HepG2 (cell line): ENCODE measurements around the gene CHODL. TPM values are rescaled to one million over a fixed set of nuclear protein-coding genes. Genes with fewer than 3 reads are reported as not detected.

Source experiments
- ATAC-seq: fragments of 200-7000 bp; cut with Tn5 transposase; 3 replicates; pipeline ENCODE4 v1.9.1; 2020; ENCODE audit warnings: mild to moderate bottlenecking, moderate library complexity
- BruUV-seq: library from RNA; stranded (reverse); fragments of 400-500 nt; replicated peaks from 2 replicates; lab custom pipeline; 2021; lab: Mats Ljungman, UMichigan
- CTCF ChIA-PET: fragments of 300-600 bp; formaldehyde crosslinking; extraction: SDS; loops from one replicate; lab custom pipeline; 2021; ENCODE audit warnings: low total read pairs, inconsistent platforms, low intra/inter-chr PET ratio; lab: Yijun Ruan, JAX
- POLR2A ChIA-PET: fragments of 350-600 bp; sonication (Branson Sonifier 250); formaldehyde crosslinking; loops from one replicate; lab custom pipeline; 2020; ENCODE audit warnings: antibody characterized with exemption, inconsistent platforms; lab: Yijun Ruan, JAX
- DNase-seq: peaks from one replicate; pipeline ENCODE4 v3.0.0-alpha.2; 2015; ENCODE audit warnings: low spot score
- FAIRE-seq: peaks from 3 replicates; lab custom pipeline; 2011; peaks lifted over from hg19 to GRCh38; lab: Jason Lieb, UNC
- H2AFZ ChIP-seq: one replicate; pipeline ENCODE4 v1.6.1; 2011; ENCODE audit warnings: low read length, inconsistent platforms
- H3K27ac ChIP-seq: fragments of 300-600 bp; 3 replicates; pipeline ENCODE4 v1.8.0; 2011; ENCODE audit warnings: mixed run types, mild to moderate bottlenecking, mixed read lengths, low read length, inconsistent platforms; ENCODE audit not compliant: insufficient read depth; ENCODE audit errors: extremely low read length
- H3K27me3 ChIP-seq, 2 experiments: fragments of 200-600 bp in 1 of 2; 2 replicates in 1 of 2; 3 replicates in 1 of 2; pipeline versions ENCODE4 v1.6.0 to v1.8.0; 2011; ENCODE audit warnings: low read length in 2 of 2, mild to moderate bottlenecking in 2 of 2, moderate library complexity in 2 of 2, inconsistent platforms in 1 of 2; ENCODE audit not compliant: insufficient read depth in 2 of 2, control insufficient read depth in 1 of 2
- H3K36me3 ChIP-seq, 2 experiments: fragments of 200-600 bp in 1 of 2; replicated peaks in 1 of 2; 2 replicates in 1 of 2; 3 replicates in 1 of 2; pipeline versions ENCODE4 v1.5.1 to v1.8.0; 2011; ENCODE audit warnings: low read length in 2 of 2, inconsistent platforms in 1 of 2; ENCODE audit not compliant: insufficient read depth in 2 of 2, control insufficient read depth in 1 of 2
- H3K4me1 ChIP-seq: 2 replicates; pipeline ENCODE4 v1.5.1; 2012; ENCODE audit warnings: low read length, inconsistent platforms; ENCODE audit not compliant: insufficient read depth
- H3K4me2 ChIP-seq: 2 replicates; pipeline ENCODE4 v1.6.0; 2011; ENCODE audit warnings: low read depth, low read length, inconsistent platforms
- H3K4me3 ChIP-seq, 3 experiments: fragments of 200-600 bp in 1 of 3; sonication (generic), shearing (Covaris generic) in 1 of 3; replicated peaks in 1 of 3; 2 replicates each; pipeline ENCODE4 v1.5.1; 2011 to 2016; ENCODE audit warnings: low read length in 3 of 3, inconsistent platforms in 2 of 3, low read depth in 2 of 3, mild to moderate bottlenecking in 2 of 3, control low read depth in 1 of 3, mixed read lengths in 1 of 3; ENCODE audit not compliant: insufficient read depth in 1 of 3
- H3K79me2 ChIP-seq: one replicate; pipeline ENCODE4 v1.6.1; 2011; ENCODE audit warnings: low read length, inconsistent platforms; ENCODE audit not compliant: insufficient read depth
- H3K9ac ChIP-seq: 2 replicates; pipeline ENCODE4 v1.6.0; 2011; ENCODE audit warnings: mild to moderate bottlenecking, low read depth, low read length, inconsistent platforms; ENCODE audit not compliant: insufficient read depth
- H3K9me3 ChIP-seq: 2 replicates; pipeline ENCODE4 v1.5.1; 2012; ENCODE audit warnings: mild to moderate bottlenecking, low read length
- H4K20me1 ChIP-seq: 2 replicates; pipeline ENCODE4 v1.6.0; 2011; ENCODE audit warnings: inconsistent platforms, mild to moderate bottlenecking, low read length, moderate library complexity; ENCODE audit not compliant: insufficient read depth
- ATF7-NPFF ChIP-seq: sonication (generic); formaldehyde crosslinking; IDR thresholded peaks from 2 replicates; pipeline ENCODE4 v1.8.1; 2023; ENCODE audit warnings: mild to moderate bottlenecking, low read depth, missing genetic modification reagents, moderate library complexity
- BRF2 ChIP-seq: sonication (generic); formaldehyde crosslinking; IDR thresholded peaks from 2 replicates; pipeline ENCODE4 v1.8.1; 2022; ENCODE audit warnings: mild to moderate bottlenecking, missing genetic modification reagents
- HIVEP1 ChIP-seq: sonication (generic); formaldehyde crosslinking; IDR thresholded peaks from 2 replicates; pipeline ENCODE4 v1.4.0; 2020; ENCODE audit warnings: mild to moderate bottlenecking, missing genetic modification reagents
- IKZF1 ChIP-seq: fragments of 450-650 bp; IDR thresholded peaks from 2 replicates; pipeline ENCODE4 v1.7.1; 2016
- MXD4 ChIP-seq: IDR thresholded peaks from 2 replicates; pipeline ENCODE4 v1.6.1; 2016; ENCODE audit warnings: mild to moderate bottlenecking, missing biosample characterization, missing genetic modification reagents
- MYNN ChIP-seq: sonication (generic); formaldehyde crosslinking; IDR thresholded peaks from 2 replicates; pipeline ENCODE4 v1.4.0; 2020; ENCODE audit warnings: mild to moderate bottlenecking, low read depth, missing genetic modification reagents
- NR0B2 ChIP-seq: sonication (generic); formaldehyde crosslinking; IDR thresholded peaks from 2 replicates; pipeline ENCODE4 v1.4.0; 2020; ENCODE audit warnings: mild to moderate bottlenecking, missing genetic modification reagents
- PCBP1 ChIP-seq: fragments of 200-400 bp; formaldehyde crosslinking; IDR thresholded peaks from 2 replicates; pipeline ENCODE4 v1.6.1; 2017; ENCODE audit warnings: mild to moderate bottlenecking, low read depth, low read length, borderline replicate concordance
- RORA ChIP-seq: sonication (generic); formaldehyde crosslinking; IDR thresholded peaks from 2 replicates; pipeline ENCODE4 v1.5.0; 2020; ENCODE audit warnings: mild to moderate bottlenecking, missing genetic modification reagents, moderate library complexity
- SAFB2 ChIP-seq: sonication (generic); formaldehyde crosslinking; IDR thresholded peaks from 2 replicates; pipeline ENCODE4 v1.5.1; 2020; ENCODE audit warnings: missing genetic modification reagents, low read depth, mild to moderate bottlenecking, borderline replicate concordance
- TBX3 ChIP-seq: fragments of 450-650 bp; IDR thresholded peaks from 2 replicates; pipeline ENCODE4 v1.6.1; 2017; ENCODE audit warnings: antibody characterized with exemption, mild to moderate bottlenecking, inconsistent platforms, borderline replicate concordance
- ZNF225 ChIP-seq: sonication (generic); formaldehyde crosslinking; IDR thresholded peaks from 2 replicates; pipeline ENCODE4 v1.4.0; 2020; ENCODE audit warnings: mild to moderate bottlenecking, missing genetic modification reagents
- ZNF512 ChIP-seq: sonication (generic); formaldehyde crosslinking; IDR thresholded peaks from 2 replicates; pipeline ENCODE4 v1.4.0; 2020; ENCODE audit warnings: mild to moderate bottlenecking, missing genetic modification reagents
- ZNF589 ChIP-seq: sonication (generic); formaldehyde crosslinking; conservative IDR thresholded peaks from 2 replicates; pipeline ENCODE4 v1.8.0; 2022; ENCODE audit warnings: mild to moderate bottlenecking, moderate library complexity, missing genetic modification reagents
- ZNF790 ChIP-seq: sonication (generic); formaldehyde crosslinking; IDR thresholded peaks from 2 replicates; pipeline ENCODE4 v1.8.0; 2022; ENCODE audit warnings: missing genetic modification reagents, mild to moderate bottlenecking, borderline replicate concordance
- ZSCAN12 ChIP-seq: sonication (generic); formaldehyde crosslinking; IDR thresholded peaks from 2 replicates; pipeline ENCODE4 v1.9.0; 2021; ENCODE audit warnings: mild to moderate bottlenecking, missing genetic modification reagents
- WGBS: methylation state at CpG from one replicate; pipeline ENCODE4 v1.1.6; 2017; ENCODE audit warnings: low lambda C conversion rate; 5-methylcytosine and 5-hydroxymethylcytosine counted together
- in situ Hi-C: cut with HindIII; loops from 2 replicates; pipeline ENCODE4 v1.10.0; 2017; ENCODE audit warnings: low pct_unique_long_range_greater_than_20kb; ENCODE audit not compliant: extremely low pct_ligation_motif_present
- intact Hi-C: fragments of 100-400 bp; cut with micrococcal nuclease; formaldehyde crosslinking; loops from one replicate; pipeline ENCODE4 v1.10.0; 2022; ENCODE audit not compliant: unreplicated experiment
- polyA plus RNA-seq, 8 experiments: library from polyadenylated mRNA; depleted of rRNA in 3 of 8; stranded (reverse) in 7 of 8; unstranded in 1 of 8; fragments of >200 nt; fragmentation: Illumina TruSeq in 4 of 8; extraction: Trizol in 4 of 8; gene quantifications; 2 replicates each; pipeline versions ENCODE4 v1.2.1 to v1.2.3, GENCODE V29; 2011 to 2016; ENCODE audit warnings: low read depth in 4 of 8, missing spikeins in 1 of 8, mixed read lengths in 1 of 8; ENCODE audit not compliant: insufficient read depth in 1 of 8
- total RNA-seq, 5 experiments: library from RNA; depleted of rRNA; stranded (reverse); fragments of >200 nt; fragmentation: Illumina TruSeq; extraction: Trizol; gene quantifications; 2 replicates each; pipeline ENCODE4 v1.2.3, GENCODE V29; 2016; ENCODE audit warnings: low read depth in 1 of 5

CHODL gene
- total and polyA plus RNA-seq, 2 of the 13 experiments (the other 11 are each of a cell fraction or from before 2014, with no cell fraction given), result not detected

GRCh38 chr21:18269856-18270255 lies 25.2 kb downstream of the CHODL start (continued):
- TF ChIP-seq BRF2 (CRISPR knock-in tag) (no peak), PCBP1 (no peak)

- no peak for FAIRE-seq
- ATAC-seq, result no peak
Measured at GRCh38 chr21:18273400-18273799, 28.8 kb downstream of the CHODL start.

More at GRCh38 chr21:18273400-18273799, 28.8 kb downstream of the CHODL start:
- no TSS peak for BruUV-seq
- H3K9me3 ChIP-seq, result no peaks in the 10 kb centered on the region; the same call in 1 of the 2 replicates
- H3K27ac ChIP-seq, result no peak overlapping the region
- H3K36me3 ChIP-seq, result no peaks in the 10 kb centered on the region
- H4K20me1 ChIP-seq, result no peaks in the 10 kb centered on the region
- no peaks in the 10 kb centered on the region for H3K4me1 ChIP-seq
- ChIA-PET CTCF (no interaction called here), POLR2A (no interaction called here)
- in situ Hi-C loops, result no loop called here
- H3K4me3 ChIP-seq, result no peak overlapping the region
- TF ChIP-seq ZNF589 (no peak), ATF7-NPFF (CRISPR knock-in tag) (no peak), ZNF790 (CRISPR knock-in tag) (no peak), ZNF225 (CRISPR knock-in tag) (no peak), IKZF1 (no peak), ZNF512 (CRISPR knock-in tag) (no peak), ZSCAN12 (no peak), HIVEP1 (no peak), TBX3 (no peak), SAFB2 (no peak), NR0B2 (no peak), MYNN (no peak), RORA (no peak), MXD4 (CRISPR knock-in tag) (no peak)
- no peak overlapping the region for H2AFZ ChIP-seq
- no peak overlapping the region for H3K4me2 ChIP-seq
- no peaks in the 10 kb centered on the region for H3K79me2 ChIP-seq
- intact Hi-C loops, result no loop called here
- DNase-seq, result no peak
- H3K27me3 ChIP-seq, result no peaks in the 10 kb centered on the region
- H3K9ac ChIP-seq, result no peak overlapping the region
- WGBS, result 14% methylated on average over 4 of the region's 4 CpGs
